ENCODE measurements around the gene BOD1.
A peak's percentile ranks its signal among the peaks of the same experiment; 100 is the strongest.

Gene BOD1

DNA sequence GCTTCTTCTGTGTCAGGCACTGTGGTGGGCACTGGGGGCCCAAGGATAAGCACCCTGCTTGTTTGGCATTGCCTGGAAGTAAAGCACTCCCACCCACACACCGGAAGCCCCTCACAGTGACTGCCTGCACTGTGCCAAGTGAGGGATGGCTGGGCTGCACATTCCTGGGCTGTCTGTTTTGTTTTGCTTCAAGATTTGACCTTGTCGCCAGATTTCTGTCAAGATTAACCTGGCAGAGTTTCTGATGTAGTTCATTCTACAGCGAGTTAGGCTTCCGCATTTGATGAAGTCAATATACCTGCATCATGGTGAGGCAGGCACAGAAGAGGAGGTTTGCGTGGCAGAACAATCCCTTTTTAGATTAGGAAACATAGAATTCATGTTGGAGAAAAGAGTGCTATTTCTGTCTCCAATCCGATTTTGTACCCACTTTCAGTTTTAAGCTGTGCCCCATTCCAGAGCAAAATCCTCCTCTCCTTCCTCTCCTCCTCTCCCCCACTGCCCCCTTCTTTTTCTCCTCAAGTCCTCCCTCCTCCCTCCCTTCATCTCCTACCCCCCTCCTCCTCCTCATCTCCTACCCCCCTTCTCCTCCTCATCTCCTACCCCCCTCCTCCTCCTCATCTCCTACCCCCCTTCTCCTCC lies 14.4 kb upstream of the BOD1 start:
- no peak for DNase-seq (ENCODE audit: insufficient read length, low spot score)
- FAIRE-seq: no peak
- TF ChIP-seq POLR2A (IDR thresholded peaks at IDR 0.05; ENCODE audit: low read depth, low read length): no peak

GRCh38 chr5:173629628-173630027 lies 13.2 kb upstream of the BOD1 start:
- TF ChIP-seq POLR2A (IDR thresholded peaks at IDR 0.05; ENCODE audit: low read depth, low read length): no peak
- no peak for FAIRE-seq
- DNase-seq (ENCODE audit: insufficient read length, low spot score): peak; percentile 17

DNA sequence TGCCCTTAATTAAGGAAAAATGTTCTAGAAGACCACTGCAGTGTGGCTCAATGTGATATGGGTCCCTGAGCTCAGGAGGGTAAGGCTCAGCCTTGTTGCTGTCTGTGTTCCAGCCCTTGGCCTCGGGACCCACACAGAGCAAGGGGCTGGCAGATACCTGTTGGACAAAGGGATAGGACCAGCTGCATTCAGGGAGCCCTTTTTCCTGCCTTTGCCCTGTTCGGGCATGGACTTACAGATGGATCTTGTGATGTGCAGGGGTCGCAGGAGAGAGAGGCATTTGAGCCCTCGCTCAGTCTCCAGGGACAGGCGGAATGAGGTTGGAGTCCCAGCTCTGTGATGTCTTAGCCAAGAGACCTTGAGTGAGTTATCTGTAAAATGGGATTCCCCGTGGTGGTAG lies 12.1 kb upstream of the BOD1 start:
- DNase-seq (ENCODE audit: insufficient read length, low spot score): no peak
- FAIRE-seq: no peak
- TF ChIP-seq POLR2A (IDR thresholded peaks at IDR 0.05; ENCODE audit: low read depth, low read length): no peak

- TF ChIP-seq POLR2A (IDR thresholded peaks at IDR 0.05; ENCODE audit: low read depth, low read length): no peak
- no peak for DNase-seq (ENCODE audit: insufficient read length, low spot score)
- no peak for FAIRE-seq
These were observed 11.5 kb upstream of the BOD1 start for GRCh38 chr5:173627860-173628392.

DNA sequence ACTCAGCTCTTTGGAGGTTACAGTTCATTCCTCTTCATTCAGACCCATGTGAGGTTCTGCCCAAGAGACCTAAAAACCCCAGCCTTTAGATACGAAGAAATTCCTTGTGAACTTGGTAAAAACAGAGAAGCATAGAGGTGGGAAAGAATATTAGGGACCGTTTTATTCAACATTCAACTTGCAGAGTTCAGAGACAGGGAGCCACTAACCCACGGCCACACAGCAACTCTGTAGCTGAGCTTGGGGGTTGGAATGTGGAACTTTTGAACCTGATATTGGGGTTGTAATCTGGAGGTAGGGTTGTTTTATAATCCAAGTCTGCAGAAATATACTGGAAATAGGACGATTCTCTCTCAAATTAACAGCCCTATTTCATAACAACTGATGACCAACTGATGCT lies 10.8 kb upstream of the BOD1 start:
- TF ChIP-seq POLR2A (IDR thresholded peaks at IDR 0.05; ENCODE audit: low read depth, low read length): no peak
- FAIRE-seq: no peak

DNA sequence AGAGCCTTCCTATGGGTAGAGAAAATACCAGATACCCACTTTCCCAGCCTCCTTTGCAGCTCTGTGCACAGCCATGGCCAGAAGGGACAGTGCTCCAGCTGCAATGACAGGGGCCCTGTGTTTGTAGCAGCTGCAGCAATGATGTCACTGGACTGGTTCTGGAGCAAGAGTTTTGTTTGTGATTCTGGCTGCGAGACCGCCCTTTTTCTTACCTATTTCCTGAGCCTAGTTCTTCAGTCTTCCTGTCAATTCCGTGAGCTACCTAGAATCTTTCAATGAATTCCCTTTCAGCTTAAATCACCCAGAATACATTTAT lies 10.0 kb upstream of the BOD1 start:
- DNase-seq (ENCODE audit: insufficient read length, low spot score) (no peak), FAIRE-seq (no peak)
- no peak for TF ChIP-seq POLR2A (IDR thresholded peaks at IDR 0.05; ENCODE audit: low read depth, low read length)

More for the DNA sequence above, 10.8 kb upstream of the BOD1 start:
- DNase-seq (ENCODE audit: insufficient read length, low spot score): no peak

DNA sequence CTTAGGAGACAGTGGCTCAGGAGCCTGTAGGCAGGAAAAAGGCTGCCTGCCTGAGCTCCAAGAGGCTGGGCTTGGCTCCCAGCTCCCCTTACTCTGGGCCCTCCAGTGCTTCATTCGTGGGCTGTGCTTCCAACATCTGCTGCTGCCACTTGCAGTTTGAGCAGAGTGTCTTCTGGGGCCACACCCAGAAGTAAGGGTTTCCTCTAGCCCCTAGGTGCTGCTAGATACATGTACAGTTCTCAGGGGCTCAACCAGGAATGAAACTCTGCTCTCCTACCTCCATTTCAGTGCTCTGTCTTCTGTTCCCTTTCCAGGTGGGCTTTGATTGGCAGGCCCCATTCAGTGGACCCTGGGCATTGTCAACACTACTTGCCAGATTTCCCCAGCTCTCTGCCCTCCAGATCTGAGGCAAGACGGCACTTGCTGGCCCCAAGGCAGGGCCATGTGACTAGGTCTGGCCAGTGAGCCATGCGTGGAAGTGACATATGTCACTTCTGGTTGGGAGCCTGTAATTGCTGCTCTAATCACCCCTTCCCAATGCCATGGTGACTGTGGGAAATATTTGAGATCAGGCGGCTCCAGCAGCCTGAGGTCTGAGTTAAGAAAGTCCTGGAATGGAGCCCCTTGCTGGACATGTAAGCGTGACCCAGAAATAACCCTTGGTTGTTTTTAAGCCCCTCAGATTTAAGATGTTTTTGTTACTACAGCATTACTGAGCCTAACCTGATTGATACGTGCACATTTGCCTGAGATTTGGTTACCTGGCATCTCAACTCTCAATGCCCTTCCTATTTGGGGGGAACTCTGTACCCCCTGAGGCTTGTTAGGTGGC lies 9.4 kb upstream of the BOD1 start:
- DNase-seq (ENCODE audit: insufficient read length, low spot score) (no peak), FAIRE-seq (no peak)
- TF ChIP-seq POLR2A (IDR thresholded peaks at IDR 0.05; ENCODE audit: low read depth, low read length): no peak

DNA sequence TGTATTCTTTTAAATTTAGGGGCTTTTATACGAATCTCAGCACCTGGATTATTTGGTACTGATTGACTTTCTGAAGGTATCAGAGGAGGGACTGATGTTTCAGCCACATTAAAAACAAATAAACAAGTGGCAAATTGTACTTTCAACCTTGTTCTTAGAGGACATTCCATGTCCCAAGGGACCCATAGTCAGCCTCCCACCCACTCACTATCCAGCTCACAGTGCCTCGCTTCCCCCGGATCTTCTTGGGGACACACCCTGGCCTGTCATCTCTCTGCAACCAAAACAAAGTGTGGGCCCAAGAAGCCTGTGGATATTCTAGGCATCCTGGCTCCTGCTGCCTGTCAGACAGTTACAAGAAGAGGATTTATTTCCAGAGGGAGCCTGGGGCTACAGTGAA lies 8.8 kb upstream of the BOD1 start:
- no peak for FAIRE-seq
- no peak for DNase-seq (ENCODE audit: insufficient read length, low spot score)
- no peak for TF ChIP-seq POLR2A (IDR thresholded peaks at IDR 0.05; ENCODE audit: low read depth, low read length)

DNA sequence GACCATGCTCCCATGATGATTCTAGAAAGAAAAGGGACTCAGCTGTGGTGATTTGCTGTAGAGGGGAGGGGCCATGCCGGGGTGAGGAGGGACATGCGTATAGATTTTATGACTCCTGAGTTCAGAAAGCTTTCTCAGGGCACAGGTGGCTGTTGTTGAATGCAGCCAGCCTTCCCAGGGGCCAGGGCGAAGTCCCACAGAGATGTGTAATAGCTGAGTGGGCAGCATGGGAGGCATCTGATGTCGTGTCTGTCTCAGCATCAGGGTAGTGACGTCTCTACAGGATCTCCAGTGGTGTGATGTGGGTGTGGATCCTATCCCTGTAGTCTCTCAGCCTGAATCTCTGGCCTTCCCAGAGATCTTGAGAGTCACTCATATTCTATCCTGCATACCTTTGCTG lies 7.8 kb upstream of the BOD1 start:
- FAIRE-seq (no peak), DNase-seq (ENCODE audit: insufficient read length, low spot score) (no peak)
- no peak for TF ChIP-seq POLR2A (IDR thresholded peaks at IDR 0.05; ENCODE audit: low read depth, low read length)

GRCh38 chr5:173623789-173624188 lies 7.3 kb upstream of the BOD1 start:
- DNase-seq (ENCODE audit: insufficient read length, low spot score): no peak
- TF ChIP-seq POLR2A (IDR thresholded peaks at IDR 0.05; ENCODE audit: low read depth, low read length): no peak
- FAIRE-seq: no peak

- no peak for TF ChIP-seq POLR2A (IDR thresholded peaks at IDR 0.05; ENCODE audit: low read depth, low read length)
- no peak for DNase-seq (ENCODE audit: insufficient read length, low spot score)
- no peak for FAIRE-seq
These were observed 6.9 kb upstream of the BOD1 start for GRCh38 chr5:173623296-173623771.

GRCh38 chr5:173622183-173623047 lies 6.0 kb upstream of the BOD1 start:
- FAIRE-seq: no peak

GRCh38 chr5:173620784-173621183 lies 4.3 kb upstream of the BOD1 start:
- no peak for FAIRE-seq
- TF ChIP-seq POLR2A (IDR thresholded peaks at IDR 0.05; ENCODE audit: low read depth, low read length): no peak
- no peak for DNase-seq (ENCODE audit: insufficient read length, low spot score)

More at GRCh38 chr5:173622183-173623047, 6.0 kb upstream of the BOD1 start:
- TF ChIP-seq POLR2A (IDR thresholded peaks at IDR 0.05; ENCODE audit: low read depth, low read length): no peak
- no peak for DNase-seq (ENCODE audit: insufficient read length, low spot score)

Data from H54 (cell line).